ENCODE measurements around the gene DAD1. TPM values are rescaled to one million over a fixed set of nuclear protein-coding genes. Genes with fewer than 3 reads are reported as not detected.
A peak's percentile ranks its signal among the peaks of the same experiment; 100 is the strongest.
"Not testable (repeated sequence)": the region's sequence is repeated elsewhere in the genome, so short reads cannot be mapped to it uniquely, and the experiment has no call there.

Gene DAD1
- polyA plus RNA-seq, 1 donor (not counting 4 experiments of a cell fraction or from before 2014, with no cell fraction given): 351 TPM

- Histone ChIP-seq H3K36me3 (ENCODE audit: control insufficient read depth in 2 of 2, extremely low read depth in 1 of 2, insufficient read depth in 2 of 2, low read length in 2 of 2) (no peaks in the 10 kb centered on the region), H3K9me3 (ENCODE audit: control insufficient read depth, low read depth, low read length) (no peaks in the 10 kb centered on the region), H3K27ac (ENCODE audit: control insufficient read depth, insufficient read depth, low read length) (peak overlapping the region; percentile 75), H2AFZ (ENCODE audit: control insufficient read depth, low read length) (no peak overlapping the region), H3K4me3 (ENCODE audit: control insufficient read depth in 2 of 3, extremely low read depth in 1 of 3, insufficient read depth in 2 of 3, low read depth in 1 of 3, low read length in 3 of 3) (peak overlapping the region in 1 of 3 experiments; percentile 39), H3K79me2 (ENCODE audit: control insufficient read depth, insufficient read depth, low read length) (no peaks in the 10 kb centered on the region), H3K4me2 (ENCODE audit: control insufficient read depth, extremely low read depth, insufficient read depth, low read depth, low read length) (peak overlapping the region; percentile 83), H3K27me3 (ENCODE audit: control insufficient read depth, extremely low read depth, insufficient read depth, low read length) (no peaks in the 10 kb centered on the region), H3K9ac (ENCODE audit: control insufficient read depth, extremely low read depth, insufficient read depth, low read length) (peak overlapping the region; percentile 55), H3K4me1 (ENCODE audit: control insufficient read depth, extremely low read depth, insufficient read depth, low read length) (peaks cover 22% of the 10 kb centered on the region), H3K9me1 (ENCODE audit: control insufficient read depth, extremely low read depth, insufficient read depth, low read length) (no peaks in the 10 kb centered on the region), H4K20me1 (ENCODE audit: control insufficient read depth, extremely low read depth, insufficient read depth, low read length) (no peaks in the 10 kb centered on the region)
- peak; percentile 69 for FAIRE-seq
- dilution Hi-C loops (cut with MboI; ENCODE audit: extremely low pct_ligation_motif_present, low sequenced_read_pairs): no loop called here
- TF ChIP-seq, protein P1, sequence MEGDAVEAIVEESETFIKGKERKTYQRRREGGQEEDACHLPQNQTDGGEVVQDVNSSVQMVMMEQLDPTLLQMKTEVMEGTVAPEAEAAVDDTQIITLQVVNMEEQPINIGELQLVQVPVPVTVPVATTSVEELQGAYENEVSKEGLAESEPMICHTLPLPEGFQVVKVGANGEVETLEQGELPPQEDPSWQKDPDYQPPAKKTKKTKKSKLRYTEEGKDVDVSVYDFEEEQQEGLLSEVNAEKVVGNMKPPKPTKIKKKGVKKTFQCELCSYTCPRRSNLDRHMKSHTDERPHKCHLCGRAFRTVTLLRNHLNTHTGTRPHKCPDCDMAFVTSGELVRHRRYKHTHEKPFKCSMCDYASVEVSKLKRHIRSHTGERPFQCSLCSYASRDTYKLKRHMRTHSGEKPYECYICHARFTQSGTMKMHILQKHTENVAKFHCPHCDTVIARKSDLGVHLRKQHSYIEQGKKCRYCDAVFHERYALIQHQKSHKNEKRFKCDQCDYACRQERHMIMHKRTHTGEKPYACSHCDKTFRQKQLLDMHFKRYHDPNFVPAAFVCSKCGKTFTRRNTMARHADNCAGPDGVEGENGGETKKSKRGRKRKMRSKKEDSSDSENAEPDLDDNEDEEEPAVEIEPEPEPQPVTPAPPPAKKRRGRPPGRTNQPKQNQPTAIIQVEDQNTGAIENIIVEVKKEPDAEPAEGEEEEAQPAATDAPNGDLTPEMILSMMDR (optimal IDR thresholded peaks at IDR 0.05 in 1 of 3, IDR thresholded peaks at IDR 0.05 in 1 of 3, conservative IDR thresholded peaks at IDR 0.05 in 1 of 3; ENCODE audit: extremely low read depth in 1 of 3, insufficient read depth in 2 of 3, low read length in 3 of 3): no peak
- TF ChIP-seq EZH2 (IDR thresholded peaks at IDR 0.05; ENCODE audit: low read length): no peak
- DNase-seq (ENCODE audit: low read depth, low spot score): peak; percentile 63
These were observed 33.5 kb downstream of the DAD1 start for GRCh38 chr14:22555384-22556011.

DNA sequence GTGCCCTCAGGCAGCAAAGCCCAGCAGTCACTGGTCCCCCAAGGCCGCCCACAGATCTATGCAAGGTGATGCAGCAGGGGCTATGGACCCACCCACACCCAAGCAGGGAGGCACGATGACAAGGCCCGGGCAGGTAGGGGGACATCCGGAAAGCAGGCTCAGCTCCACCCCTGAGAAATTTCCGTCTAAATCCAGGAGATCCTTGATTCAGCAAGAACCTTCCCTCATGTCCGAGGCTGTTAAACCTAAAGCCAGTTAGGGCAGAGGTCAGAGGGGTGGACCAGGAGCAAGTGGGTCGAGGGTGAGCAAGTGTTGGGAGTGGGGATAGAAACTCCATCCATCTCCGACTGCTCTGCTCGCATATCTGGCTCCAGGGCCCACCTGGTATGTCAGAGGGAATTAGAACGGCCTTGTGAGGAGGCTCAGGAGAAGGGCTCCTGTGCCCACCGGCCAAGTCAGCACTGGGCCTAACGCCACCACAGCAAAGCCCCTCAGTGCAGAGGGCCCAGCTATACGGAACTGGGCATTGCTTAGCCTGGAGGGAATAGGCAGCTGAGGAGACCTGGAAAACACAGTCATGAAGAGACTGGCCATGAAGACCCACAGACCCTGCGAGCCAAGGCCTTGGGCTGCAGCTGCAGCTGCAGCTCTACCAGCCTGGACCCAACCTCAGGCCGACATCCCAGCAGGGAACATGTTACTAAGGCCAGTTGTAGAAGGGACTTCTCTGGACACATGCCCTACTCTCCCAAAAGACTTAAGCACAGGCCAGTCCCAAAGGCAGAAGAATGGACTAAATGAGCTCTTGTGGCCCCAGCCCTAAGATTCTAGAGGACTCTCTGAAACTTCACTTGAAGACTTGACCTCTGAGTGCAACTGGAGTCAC lies 34.3 kb downstream of the DAD1 start:
- H3K4me1 ChIP-seq (ENCODE audit: control insufficient read depth, extremely low read depth, insufficient read depth, low read length): peaks cover 22% of the 10 kb centered on the region
- H3K4me3 ChIP-seq (ENCODE audit: control insufficient read depth in 2 of 3, extremely low read depth in 1 of 3, insufficient read depth in 2 of 3, low read depth in 1 of 3, low read length in 3 of 3): no peak overlapping the region
- DNase-seq (ENCODE audit: low read depth, low spot score) (no peak), FAIRE-seq (no peak)
- no peaks in the 10 kb centered on the region for H3K36me3 ChIP-seq (ENCODE audit: control insufficient read depth in 2 of 2, extremely low read depth in 1 of 2, insufficient read depth in 2 of 2, low read length in 2 of 2)
- H3K9ac ChIP-seq (ENCODE audit: control insufficient read depth, extremely low read depth, insufficient read depth, low read length): no peak overlapping the region
- H3K27ac ChIP-seq (ENCODE audit: control insufficient read depth, insufficient read depth, low read length): no peak overlapping the region
- H3K27me3 ChIP-seq (ENCODE audit: control insufficient read depth, extremely low read depth, insufficient read depth, low read length): no peaks in the 10 kb centered on the region
- no peaks in the 10 kb centered on the region for H3K79me2 ChIP-seq (ENCODE audit: control insufficient read depth, insufficient read depth, low read length)
- no peak overlapping the region for H3K4me2 ChIP-seq (ENCODE audit: control insufficient read depth, extremely low read depth, insufficient read depth, low read depth, low read length)
- no peak for TF ChIP-seq EZH2 (IDR thresholded peaks at IDR 0.05; ENCODE audit: low read length)
- TF ChIP-seq, protein P1 (optimal IDR thresholded peaks at IDR 0.05 in 1 of 3, IDR thresholded peaks at IDR 0.05 in 1 of 3, conservative IDR thresholded peaks at IDR 0.05 in 1 of 3; ENCODE audit: extremely low read depth in 1 of 3, insufficient read depth in 2 of 3, low read length in 3 of 3): no peak
- H2AFZ ChIP-seq (ENCODE audit: control insufficient read depth, low read length): no peak overlapping the region
- dilution Hi-C loops (cut with MboI; ENCODE audit: extremely low pct_ligation_motif_present, low sequenced_read_pairs): no loop called here
- H3K9me3 ChIP-seq (ENCODE audit: control insufficient read depth, low read depth, low read length): no peaks in the 10 kb centered on the region
- H3K9me1 ChIP-seq (ENCODE audit: control insufficient read depth, extremely low read depth, insufficient read depth, low read length): no peaks in the 10 kb centered on the region
- H4K20me1 ChIP-seq (ENCODE audit: control insufficient read depth, extremely low read depth, insufficient read depth, low read length): no peaks in the 10 kb centered on the region

DNA sequence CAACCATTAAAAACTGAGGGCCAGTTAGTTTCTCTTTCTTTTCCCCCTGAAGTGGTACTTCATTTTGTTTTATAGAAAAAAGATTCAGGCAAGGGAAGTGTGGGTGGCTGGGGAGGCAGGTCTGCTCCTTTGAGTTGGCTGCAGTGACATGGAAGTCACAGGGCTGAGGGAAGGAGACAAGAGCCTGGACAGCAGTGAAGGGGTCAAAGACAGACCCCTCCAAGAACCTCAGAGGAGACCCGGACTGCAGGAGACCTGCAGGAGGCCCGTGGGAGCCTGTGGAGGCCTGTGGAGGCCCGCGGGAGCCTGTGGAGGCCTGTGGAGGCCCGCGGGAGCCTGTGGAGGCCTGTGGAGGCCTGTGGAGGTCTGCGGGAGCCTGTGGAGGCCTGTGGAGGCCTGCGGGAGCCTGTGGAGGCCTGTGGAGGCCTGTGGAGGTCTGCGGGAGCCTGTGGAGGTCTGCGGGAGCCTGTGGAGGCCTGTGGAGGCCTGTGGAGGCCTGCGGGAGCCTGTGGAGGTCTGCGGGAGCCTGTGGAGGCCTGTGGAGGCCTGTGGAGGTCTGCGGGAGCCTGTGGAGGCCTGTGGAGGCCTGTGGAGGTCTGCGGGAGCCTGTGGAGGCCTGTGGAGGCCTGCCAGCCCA lies 35.0 kb downstream of the DAD1 start:
- H4K20me1 ChIP-seq (ENCODE audit: control insufficient read depth, extremely low read depth, insufficient read depth, low read length); DNase-seq (ENCODE audit: low read depth, low spot score); H3K27me3 ChIP-seq (ENCODE audit: control insufficient read depth, extremely low read depth, insufficient read depth, low read length); H3K79me2 ChIP-seq (ENCODE audit: control insufficient read depth, insufficient read depth, low read length); FAIRE-seq; H2AFZ ChIP-seq (ENCODE audit: control insufficient read depth, low read length); H3K27ac ChIP-seq (ENCODE audit: control insufficient read depth, insufficient read depth, low read length); H3K36me3 ChIP-seq (ENCODE audit: control insufficient read depth in 2 of 2, extremely low read depth in 1 of 2, insufficient read depth in 2 of 2, low read length in 2 of 2); H3K9me1 ChIP-seq (ENCODE audit: control insufficient read depth, extremely low read depth, insufficient read depth, low read length); dilution Hi-C loops (cut with MboI; ENCODE audit: extremely low pct_ligation_motif_present, low sequenced_read_pairs); H3K4me2 ChIP-seq (ENCODE audit: control insufficient read depth, extremely low read depth, insufficient read depth, low read depth, low read length); H3K9ac ChIP-seq (ENCODE audit: control insufficient read depth, extremely low read depth, insufficient read depth, low read length); H3K9me3 ChIP-seq (ENCODE audit: control insufficient read depth, low read depth, low read length); H3K4me3 ChIP-seq (ENCODE audit: control insufficient read depth in 2 of 3, extremely low read depth in 1 of 3, insufficient read depth in 2 of 3, low read depth in 1 of 3, low read length in 3 of 3): not testable (repeated sequence)
- H3K4me1 ChIP-seq (ENCODE audit: control insufficient read depth, extremely low read depth, insufficient read depth, low read length): peaks cover 22% of the 10 kb centered on the region

All from keratinocyte (primary cell).